HG03575 (cell line): ENCODE results near the gene NELL1.

Experiments
- ATAC-seq: cut with Tn5 transposase; IDR thresholded peaks from one replicate; pipeline ENCODE4 v1.9.1; 2021; ENCODE audit not compliant: unreplicated experiment, insufficient number of reproducible peaks, low FRiP score; ENCODE audit errors: extremely low read depth

NELL1 gene

DNA sequence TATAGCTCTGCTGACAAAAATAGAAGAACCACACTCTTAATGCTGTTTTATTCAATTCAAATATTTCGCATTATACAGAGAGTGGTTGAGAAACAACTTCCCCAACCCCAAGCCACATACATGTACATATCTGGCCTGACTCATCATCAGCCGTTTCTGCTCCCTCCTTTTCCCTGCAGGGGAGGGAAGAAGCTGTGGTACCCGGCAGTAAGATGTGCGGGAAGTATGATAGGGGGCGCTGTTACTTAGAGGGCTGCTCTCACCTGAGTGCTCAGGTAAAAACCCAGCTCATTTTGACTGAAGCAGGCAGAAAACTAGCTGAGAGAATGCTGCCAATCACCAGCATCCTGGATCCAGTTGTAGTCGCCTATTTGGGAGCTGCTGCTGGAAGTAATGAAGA lies 85.5 kb downstream of the NELL1 start:
- ATAC-seq: no peak

DNA sequence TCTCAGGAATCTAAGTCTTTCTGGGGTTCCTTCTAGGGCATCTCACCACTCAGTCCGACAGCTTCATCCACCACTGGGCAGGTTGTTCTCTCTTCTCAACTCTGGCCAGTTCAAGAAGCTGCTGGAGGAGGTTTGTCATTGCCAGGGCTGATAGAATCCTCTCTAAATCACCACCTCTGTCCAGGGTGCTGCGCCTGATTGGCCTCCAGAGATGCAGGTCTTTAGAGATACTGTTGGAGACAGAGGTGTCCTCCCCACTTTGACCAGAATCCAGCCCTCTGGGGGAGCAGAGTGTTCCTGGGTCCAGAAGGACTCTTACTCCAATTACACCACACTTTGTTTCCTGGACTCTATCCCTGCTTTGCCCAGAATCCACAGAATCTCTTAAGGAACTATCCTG lies 90.2 kb downstream of the NELL1 start:
- ATAC-seq: no peak

DNA sequence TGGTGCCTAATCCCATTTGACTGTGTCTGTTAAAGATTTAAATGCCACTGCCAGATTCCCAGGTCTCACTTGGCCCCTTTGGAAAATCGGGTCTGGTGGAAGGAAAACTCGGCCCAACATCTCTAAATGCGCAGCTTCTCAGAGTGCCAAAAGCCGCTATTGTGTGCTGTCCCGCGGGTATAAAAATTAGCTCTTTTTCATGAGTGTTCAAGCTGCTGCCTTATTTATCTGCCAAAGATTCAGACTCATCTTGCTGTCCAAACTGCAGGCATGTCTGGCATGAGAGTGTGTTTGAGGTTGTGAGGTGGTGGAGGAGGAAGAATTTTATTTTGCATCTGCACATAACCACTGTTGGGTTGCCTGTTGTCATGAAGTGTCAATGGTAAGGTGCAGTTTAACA lies 91.4 kb downstream of the NELL1 start:
- no peak for ATAC-seq

DNA sequence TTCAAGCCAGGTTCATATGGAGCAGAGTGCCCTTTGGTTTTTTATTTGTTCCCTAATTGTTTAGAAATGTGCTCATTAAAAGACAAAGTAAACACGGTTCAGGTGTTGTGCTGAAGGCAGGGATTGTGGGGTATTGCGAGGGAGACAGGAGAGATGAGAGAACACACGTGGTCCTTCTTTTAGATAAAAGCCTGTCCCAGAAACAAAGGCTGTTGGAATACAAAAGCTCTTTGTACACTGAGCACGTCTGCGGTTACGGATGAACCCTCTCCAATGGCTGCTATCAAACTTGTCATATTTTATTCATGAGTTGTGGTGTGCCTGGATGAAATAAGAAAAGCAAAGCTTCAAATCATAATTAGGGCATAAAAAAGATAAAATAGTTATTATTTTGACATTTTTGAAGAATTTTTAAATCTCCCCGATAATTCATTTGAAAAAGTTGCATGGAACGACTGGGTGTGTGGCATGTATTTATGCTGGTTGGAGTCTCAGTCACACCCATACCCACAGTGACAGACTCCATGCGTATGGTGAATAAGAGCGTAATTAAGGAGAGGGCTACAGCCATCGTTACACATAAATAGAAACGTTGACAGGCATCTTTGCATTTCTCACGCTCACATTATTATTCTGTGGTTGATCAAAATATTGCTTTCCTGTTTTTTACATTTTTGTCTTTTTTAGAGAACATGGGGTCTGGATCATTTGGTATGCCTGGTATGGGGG lies 92.9 kb downstream of the NELL1 start:
- ATAC-seq: no peak

GRCh38 chr11:20762980-20763379 lies 93.6 kb downstream of the NELL1 start:
- ATAC-seq: no peak

- no peak for ATAC-seq
Observed at GRCh38 chr11:20770414-20770946, 101.1 kb downstream of the NELL1 start.

- ATAC-seq: no peak
Observed at GRCh38 chr11:20771026-20771425, 101.6 kb downstream of the NELL1 start.

DNA sequence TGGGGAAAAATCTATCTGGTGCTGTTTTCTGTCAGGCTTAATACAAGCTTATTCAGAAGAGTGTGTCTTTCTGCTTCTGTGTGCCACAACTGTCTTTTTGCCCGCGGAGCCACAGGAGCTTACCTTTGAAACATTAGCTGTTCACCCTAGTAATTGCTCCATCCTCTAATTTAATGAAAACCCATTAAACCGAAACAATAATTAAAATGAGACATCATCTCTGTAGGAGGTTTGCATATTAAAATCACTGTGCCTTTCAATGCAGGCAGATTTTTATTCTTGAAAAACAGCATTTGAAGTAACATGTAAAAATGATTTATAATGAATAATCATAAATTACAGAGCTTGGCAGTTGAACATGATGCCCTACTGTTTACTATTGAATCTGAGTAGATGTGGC lies 102.3 kb downstream of the NELL1 start:
- no peak for ATAC-seq

- no peak for ATAC-seq
Observed at GRCh38 chr11:20775331-20775730, 105.9 kb downstream of the NELL1 start.

- no peak for ATAC-seq
Observed at GRCh38 chr11:20782775-20783174, 113.4 kb downstream of the NELL1 start.

- ATAC-seq: no peak
Observed at GRCh38 chr11:20783220-20783619, 113.8 kb downstream of the NELL1 start.

DNA sequence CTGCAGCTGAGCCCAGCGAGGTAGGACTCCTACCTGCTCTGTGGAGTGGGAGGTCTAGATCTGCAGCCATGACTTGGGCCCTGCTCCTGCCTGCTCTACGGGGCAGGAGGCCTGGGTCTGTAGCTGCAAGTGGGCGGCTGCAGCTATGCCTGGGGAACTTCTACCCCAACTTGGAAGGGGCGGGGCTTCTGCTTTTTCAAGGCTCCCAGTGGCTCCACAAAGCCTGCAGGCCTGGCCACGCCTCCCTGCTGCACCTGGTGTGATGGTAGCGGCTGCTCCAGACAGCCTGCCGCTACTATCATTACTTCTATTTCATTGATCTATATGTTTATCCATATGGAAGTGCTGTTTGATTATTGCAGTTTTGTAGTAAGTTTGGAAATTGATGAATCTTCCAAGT lies 121.2 kb downstream of the NELL1 start:
- no peak for ATAC-seq

GRCh38 chr11:20795005-20795404 lies 125.6 kb downstream of the NELL1 start:
- ATAC-seq: no peak

DNA sequence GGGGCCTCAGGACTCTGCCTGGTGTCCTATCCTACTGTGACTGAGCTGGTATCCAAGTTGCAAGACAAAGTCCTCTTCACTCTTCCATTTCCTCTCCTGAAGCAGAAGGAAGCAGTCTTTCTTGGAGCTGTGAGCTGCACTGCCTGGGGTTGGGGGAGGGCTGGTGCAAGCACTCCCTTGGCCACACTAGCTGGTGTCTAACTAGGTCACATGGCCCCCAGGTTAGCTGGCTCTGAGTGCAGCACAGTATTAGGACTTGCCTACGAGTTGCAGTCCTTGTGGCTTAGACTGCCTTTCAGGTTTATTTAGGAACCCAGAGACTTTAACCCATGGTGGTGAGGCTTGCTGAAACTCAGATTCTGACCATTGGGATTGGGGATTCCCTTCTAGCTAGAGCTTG lies 138.9 kb downstream of the NELL1 start:
- no peak for ATAC-seq

GRCh38 chr11:20821046-20821445 lies 151.7 kb downstream of the NELL1 start:
- ATAC-seq: no peak

- no peak for ATAC-seq
Observed at GRCh38 chr11:20821470-20821869, 152.1 kb downstream of the NELL1 start.

DNA sequence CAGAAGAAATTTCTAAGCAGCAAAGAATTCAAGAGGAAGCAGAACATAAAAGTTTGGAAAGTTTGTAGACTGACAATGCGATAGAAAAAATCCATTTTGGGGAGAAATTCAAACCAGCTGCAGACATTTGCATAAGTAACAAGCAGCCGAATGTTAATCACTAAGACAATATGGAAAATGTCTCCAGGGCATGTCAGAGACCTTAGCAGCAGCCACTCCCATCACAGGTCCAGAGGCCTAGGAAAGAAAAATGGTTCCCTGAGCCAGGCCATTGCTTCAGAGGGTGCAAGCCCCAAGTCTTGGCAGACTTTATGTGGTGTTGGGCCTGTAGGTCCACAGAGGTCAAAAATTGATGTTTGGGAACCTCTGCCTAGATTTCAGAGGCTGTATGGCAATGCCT lies 155.4 kb downstream of the NELL1 start:
- no peak for ATAC-seq

GRCh38 chr11:20835561-20835960 lies 166.2 kb downstream of the NELL1 start:
- no peak for ATAC-seq

GRCh38 chr11:20839231-20839630 lies 169.8 kb downstream of the NELL1 start:
- ATAC-seq: no peak

- no peak for ATAC-seq
Observed at GRCh38 chr11:20840341-20840740, 171.0 kb downstream of the NELL1 start.

DNA sequence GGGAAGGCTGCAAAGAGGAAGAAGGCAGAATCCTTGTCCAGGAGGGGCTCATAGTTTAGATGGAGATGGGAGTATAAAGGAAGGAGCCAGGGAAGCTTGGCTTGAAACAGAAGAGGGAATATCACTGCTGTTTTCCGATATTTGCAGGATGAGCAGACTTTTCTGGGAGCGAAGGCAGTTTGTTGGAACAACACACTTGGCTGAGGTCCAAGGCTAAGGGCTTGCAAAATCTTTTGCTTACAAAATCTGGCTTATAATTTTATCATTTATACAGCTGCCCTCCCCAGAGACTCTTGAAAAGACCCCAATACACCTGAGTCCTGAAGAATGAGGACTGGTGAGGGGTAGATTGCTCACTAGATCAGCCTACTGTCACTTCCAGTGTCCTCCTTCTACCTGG lies 174.8 kb downstream of the NELL1 start:
- no peak for ATAC-seq
